MM.1S (cell line): ENCODE data around the gene RAB42.

ENCODE experiments used
- EZH2phosphoT487 ChIP-seq: fragments of 300-600 bp; sonication (generic); IDR thresholded peaks from 2 replicates; pipeline ENCODE4 v1.6.1; 2018; ENCODE audit warnings: antibody characterized with exemption, low read length
- TF ChIP-seq, protein P1 (sequence below): fragments of 300-600 bp; sonication (generic); IDR thresholded peaks from 2 replicates; pipeline ENCODE4 v1.5.1; 2016; ENCODE audit warnings: antibody characterized with exemption, low read length, mixed read lengths

DNA sequence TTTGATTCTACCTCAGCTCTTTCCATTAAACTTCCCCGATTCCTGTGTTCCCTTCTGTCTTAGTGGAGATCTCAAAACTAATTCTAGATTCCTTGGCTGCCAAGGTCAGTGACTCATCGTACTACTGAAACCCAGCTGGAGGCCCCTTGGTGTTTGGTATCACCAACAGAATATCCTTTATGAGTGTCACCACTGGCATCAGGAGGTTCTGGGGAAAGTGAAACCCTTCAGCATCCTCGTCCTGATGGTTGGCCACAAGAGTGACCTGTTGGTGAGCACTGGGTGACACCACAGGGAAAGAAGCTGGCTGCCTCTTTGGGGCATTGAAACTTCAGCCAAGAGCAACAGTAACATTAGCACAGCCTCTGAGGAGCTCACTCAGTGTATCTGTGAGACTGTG is 9.6 kb downstream of the RAB42 start:
- TF ChIP-seq, protein P1, sequence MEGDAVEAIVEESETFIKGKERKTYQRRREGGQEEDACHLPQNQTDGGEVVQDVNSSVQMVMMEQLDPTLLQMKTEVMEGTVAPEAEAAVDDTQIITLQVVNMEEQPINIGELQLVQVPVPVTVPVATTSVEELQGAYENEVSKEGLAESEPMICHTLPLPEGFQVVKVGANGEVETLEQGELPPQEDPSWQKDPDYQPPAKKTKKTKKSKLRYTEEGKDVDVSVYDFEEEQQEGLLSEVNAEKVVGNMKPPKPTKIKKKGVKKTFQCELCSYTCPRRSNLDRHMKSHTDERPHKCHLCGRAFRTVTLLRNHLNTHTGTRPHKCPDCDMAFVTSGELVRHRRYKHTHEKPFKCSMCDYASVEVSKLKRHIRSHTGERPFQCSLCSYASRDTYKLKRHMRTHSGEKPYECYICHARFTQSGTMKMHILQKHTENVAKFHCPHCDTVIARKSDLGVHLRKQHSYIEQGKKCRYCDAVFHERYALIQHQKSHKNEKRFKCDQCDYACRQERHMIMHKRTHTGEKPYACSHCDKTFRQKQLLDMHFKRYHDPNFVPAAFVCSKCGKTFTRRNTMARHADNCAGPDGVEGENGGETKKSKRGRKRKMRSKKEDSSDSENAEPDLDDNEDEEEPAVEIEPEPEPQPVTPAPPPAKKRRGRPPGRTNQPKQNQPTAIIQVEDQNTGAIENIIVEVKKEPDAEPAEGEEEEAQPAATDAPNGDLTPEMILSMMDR = no peak
- TF ChIP-seq EZH2phosphoT487 = no peak
